ENCODE data around the gene TACC2. TPM values are rescaled to one million over a fixed set of nuclear protein-coding genes. Genes with fewer than 3 reads are reported as not detected.
A peak's percentile ranks its signal among the peaks of the same experiment; 100 is the strongest.
"Not testable (repeated sequence)": the region's sequence is repeated elsewhere in the genome, so short reads cannot be mapped to it uniquely, and the experiment has no call there.

Gene TACC2, protein sequence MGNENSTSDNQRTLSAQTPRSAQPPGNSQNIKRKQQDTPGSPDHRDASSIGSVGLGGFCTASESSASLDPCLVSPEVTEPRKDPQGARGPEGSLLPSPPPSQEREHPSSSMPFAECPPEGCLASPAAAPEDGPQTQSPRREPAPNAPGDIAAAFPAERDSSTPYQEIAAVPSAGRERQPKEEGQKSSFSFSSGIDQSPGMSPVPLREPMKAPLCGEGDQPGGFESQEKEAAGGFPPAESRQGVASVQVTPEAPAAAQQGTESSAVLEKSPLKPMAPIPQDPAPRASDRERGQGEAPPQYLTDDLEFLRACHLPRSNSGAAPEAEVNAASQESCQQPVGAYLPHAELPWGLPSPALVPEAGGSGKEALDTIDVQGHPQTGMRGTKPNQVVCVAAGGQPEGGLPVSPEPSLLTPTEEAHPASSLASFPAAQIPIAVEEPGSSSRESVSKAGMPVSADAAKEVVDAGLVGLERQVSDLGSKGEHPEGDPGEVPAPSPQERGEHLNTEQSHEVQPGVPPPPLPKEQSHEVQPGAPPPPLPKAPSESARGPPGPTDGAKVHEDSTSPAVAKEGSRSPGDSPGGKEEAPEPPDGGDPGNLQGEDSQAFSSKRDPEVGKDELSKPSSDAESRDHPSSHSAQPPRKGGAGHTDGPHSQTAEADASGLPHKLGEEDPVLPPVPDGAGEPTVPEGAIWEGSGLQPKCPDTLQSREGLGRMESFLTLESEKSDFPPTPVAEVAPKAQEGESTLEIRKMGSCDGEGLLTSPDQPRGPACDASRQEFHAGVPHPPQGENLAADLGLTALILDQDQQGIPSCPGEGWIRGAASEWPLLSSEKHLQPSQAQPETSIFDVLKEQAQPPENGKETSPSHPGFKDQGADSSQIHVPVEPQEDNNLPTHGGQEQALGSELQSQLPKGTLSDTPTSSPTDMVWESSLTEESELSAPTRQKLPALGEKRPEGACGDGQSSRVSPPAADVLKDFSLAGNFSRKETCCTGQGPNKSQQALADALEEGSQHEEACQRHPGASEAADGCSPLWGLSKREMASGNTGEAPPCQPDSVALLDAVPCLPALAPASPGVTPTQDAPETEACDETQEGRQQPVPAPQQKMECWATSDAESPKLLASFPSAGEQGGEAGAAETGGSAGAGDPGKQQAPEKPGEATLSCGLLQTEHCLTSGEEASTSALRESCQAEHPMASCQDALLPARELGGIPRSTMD (N-terminal part only)
- 10 to 100 TPM; 15.5 to 32.4 (median 24.3) TPM for polyA plus RNA-seq (ENCODE audit: insufficient read depth in 1 of 5, insufficient read length in 5 of 5, low replicate concordance in 1 of 5)
- long read RNA-seq, donor 1, partial matches to known transcripts = 10 of 13 reads
- long read RNA-seq, donor 1, other reads (novel, unspliced or antisense) = 0 of 13 reads
- long read RNA-seq, donor 2 = 0 reads
- long read RNA-seq, donor 3, partial matches to known transcripts = 5 of 5 reads
- long read RNA-seq, donor 3, other reads (novel, unspliced or antisense) = 0 of 5 reads
- long read RNA-seq, donor 4, partial matches to known transcripts = 0 of 1 reads
- long read RNA-seq, donor 4, other reads (novel, unspliced or antisense) = 0 of 1 reads
- long read RNA-seq, donor 5, partial matches to known transcripts = 0 of 1 reads
- long read RNA-seq, donor 5, other reads (novel, unspliced or antisense) = 0 of 1 reads
- long read RNA-seq, donor 6, partial matches to known transcripts = 8 of 11 reads
- long read RNA-seq, donor 6, other reads (novel, unspliced or antisense) = 0 of 11 reads
- long read RNA-seq, donor 7, partial matches to known transcripts = 0 of 2 reads
- long read RNA-seq, donor 7, other reads (novel, unspliced or antisense) = 0 of 2 reads
- long read RNA-seq, donor 8 = 0 reads

DNA sequence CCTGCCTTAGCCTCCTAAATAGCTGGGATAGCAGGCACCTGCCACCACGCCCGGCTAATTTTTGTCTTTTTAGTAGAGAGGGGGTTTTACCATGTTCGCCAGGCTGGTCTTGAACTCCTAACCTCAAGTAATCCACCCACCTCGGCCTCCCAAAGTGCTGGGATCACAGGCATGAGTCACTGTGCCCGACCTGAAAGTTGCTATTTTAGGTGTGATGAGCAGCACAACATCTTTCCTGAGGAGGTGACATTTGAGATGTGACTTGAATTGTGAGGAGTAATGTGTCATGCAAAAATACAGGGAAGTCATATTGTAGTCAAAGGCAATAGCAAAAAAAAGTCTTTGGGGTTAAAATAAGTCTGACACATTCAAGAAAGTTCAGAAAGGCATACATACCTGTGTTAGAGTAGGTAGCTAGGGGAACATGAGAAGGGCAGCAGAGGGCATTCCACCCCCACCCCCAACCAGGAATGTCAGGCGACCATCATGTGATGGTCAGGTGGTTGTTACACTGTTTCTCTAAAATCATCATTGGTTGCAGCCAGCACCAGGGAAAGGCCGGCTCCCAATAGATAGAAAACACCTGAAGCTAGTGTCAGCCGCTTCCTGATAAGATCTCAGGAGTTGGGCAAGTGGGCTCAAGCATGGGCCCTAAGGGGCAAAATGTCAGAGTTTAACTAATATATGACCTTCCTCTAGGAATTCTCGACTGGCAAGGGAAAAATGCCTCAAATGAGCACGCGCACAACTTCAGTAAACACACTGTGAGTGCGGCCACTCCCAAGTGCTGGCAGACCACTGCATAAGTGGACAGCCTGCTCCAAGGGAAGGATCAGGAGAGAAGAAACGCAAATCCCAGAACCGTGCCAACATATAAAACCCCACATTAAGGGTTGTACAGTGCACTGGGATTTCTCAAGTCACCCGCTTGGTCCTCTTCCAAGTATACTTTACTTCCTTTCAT is at the start of gene TACC2:
TSS of gene TACC2 (plus strand) at position 803 of the 964 bp plus-strand sequence. CDS start 32,819 bp downstream, outside the sequence.
- DNase-seq = no peak

DNA sequence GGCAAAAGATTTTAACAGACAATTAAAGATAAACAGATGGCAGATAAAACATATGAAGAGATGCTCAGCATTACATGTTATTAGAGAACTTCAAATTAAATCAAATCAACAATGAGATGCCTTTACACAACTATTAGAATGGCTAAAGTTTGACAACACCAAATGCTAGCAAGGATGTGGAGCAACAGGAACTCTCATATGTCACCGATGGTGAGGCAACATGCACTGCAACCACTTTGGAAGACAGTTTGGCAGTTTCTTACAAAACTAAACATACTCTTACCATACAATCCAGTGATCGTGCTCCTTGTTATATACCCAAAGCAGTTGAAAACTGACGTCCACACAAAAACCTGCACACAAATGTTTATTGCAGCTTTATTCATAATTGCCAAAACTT is 47.4 kb upstream of the TACC2 start:
- DNase-seq = no peak

DNA sequence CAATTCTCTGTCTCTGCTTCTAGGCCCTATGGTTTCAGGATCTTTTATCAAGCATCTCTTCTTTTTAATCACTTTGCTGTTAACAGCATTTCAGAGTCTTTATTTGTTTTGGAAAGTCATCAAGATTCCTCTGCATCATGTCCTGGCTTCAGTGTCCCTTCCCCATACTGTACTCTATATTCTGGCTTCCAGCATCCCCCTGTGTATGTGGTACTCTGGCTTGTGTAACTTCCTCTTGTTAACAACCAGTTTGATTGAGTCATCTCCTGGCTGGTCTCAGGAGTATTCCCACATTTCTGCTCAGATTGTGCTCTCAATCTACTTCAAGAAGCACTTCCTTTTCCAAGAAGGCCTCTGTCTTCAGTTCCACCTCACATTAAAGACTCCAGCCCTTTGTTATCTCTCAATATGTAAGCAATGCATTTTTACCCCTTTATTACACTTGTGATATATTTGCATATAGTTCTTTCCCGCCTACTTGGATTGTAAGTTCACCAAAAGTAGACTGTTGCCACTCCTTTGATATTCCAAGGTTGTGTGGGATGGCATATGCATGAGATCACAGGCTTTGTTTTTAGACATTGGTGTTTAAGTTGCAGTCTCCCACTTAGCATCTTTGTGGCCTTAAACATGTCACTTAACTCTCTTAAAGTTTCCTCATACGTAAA is 46.1 kb upstream of the TACC2 start:
- no peak for DNase-seq

DNA sequence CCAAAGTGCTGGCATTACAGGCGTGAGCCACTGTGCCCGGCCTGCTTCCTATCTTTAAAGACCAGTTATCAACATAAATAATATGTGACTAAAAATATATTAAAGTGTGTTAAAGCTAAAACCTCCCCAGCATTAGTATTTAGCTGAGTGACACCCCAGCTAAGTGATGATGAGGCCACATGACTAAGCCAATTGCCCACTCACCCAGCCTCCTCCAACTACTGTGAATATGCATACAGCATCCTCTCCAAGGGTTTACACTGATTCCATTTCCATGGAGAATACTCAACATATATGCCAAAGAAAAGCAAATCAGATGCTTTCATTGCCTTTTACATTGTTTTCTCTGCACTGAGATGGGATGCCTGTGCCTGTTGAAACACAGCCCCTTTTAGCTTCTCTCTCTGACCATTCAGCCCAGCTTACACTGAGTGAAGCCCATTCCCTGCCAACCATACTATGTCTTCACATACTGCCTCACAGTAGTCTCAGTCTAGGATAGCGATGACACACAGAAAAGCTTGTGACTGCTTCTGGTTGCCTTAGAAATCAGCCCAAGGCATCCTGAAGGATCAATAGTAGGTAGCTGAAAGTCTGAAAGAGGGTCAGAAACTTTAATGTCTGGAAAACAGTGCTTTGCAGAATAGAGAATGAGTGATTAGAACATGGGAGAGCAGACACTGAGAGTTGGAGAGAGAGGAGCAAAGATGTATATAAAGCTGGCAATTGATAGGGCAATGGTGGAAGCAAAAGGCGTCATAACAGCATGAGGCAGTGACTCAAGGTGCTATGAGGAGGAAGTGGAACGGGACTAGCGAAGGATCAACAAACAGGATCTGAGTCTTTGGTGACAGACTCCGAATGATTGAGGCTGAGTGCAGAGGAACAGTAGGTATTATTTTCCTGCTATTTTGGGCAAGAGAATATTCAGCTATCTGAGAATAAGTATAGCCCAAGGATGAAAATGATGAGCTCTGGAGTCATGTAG is 41.3 kb upstream of the TACC2 start:
- no peak for DNase-seq

DNA sequence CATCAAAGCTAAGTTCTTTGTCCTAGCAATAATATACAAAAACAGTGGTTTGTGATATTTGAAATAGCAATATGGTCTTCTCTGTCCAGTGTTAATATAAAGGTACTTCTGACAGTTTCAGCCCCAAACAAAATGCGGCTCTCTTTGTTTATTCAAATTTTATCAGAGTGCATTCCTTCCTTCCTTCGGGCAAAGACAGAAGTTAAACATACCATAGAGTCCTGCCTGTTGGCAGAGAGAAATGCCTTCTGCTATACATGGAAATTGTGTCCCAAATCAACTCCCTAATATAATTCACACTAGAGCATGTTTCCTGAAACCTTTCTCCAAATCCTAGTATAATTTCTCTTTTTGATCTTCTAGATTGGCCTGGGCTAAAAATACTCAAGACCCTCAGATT is 39.9 kb upstream of the TACC2 start:
- no peak for DNase-seq

DNA sequence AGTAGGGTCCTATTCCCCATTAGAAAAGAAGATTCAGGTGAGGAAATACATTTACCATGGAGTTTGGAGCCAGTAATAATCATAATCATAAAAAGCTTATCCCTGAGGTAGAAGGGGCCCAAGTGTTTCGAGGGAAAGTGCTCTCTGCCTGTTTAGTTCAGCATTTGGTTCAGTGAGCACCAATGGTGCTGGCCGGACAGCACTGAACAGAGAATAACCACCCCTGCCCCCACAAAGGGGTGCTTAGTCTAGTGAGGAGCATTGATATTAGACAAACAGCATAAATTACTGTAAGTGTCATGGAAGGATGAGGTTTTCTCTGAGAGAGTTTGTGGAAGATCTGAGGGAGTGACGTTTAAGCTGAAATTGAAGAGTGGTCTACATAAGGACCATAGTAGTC is 39.5 kb upstream of the TACC2 start:
- no peak for DNase-seq

DNA sequence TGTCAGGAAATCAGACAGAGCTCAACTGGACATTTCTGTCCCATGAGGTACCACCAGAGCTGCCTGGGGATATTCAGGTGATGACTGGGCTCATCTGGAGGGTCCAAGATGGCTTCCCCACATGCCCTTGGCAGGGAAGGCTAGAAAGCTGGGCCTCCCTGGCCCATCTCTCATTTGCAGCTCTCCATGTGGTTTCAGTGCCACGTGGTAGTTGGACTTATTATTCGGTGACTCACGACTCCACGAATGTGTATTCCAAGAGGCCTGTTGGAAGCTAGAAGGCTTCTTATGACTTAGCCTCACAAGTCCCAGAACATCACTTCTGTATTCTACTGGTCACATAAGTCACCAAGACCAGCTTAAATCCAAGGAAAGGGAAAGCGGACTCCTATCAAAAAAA is 36.7 kb upstream of the TACC2 start:
- no peak for DNase-seq

DNA sequence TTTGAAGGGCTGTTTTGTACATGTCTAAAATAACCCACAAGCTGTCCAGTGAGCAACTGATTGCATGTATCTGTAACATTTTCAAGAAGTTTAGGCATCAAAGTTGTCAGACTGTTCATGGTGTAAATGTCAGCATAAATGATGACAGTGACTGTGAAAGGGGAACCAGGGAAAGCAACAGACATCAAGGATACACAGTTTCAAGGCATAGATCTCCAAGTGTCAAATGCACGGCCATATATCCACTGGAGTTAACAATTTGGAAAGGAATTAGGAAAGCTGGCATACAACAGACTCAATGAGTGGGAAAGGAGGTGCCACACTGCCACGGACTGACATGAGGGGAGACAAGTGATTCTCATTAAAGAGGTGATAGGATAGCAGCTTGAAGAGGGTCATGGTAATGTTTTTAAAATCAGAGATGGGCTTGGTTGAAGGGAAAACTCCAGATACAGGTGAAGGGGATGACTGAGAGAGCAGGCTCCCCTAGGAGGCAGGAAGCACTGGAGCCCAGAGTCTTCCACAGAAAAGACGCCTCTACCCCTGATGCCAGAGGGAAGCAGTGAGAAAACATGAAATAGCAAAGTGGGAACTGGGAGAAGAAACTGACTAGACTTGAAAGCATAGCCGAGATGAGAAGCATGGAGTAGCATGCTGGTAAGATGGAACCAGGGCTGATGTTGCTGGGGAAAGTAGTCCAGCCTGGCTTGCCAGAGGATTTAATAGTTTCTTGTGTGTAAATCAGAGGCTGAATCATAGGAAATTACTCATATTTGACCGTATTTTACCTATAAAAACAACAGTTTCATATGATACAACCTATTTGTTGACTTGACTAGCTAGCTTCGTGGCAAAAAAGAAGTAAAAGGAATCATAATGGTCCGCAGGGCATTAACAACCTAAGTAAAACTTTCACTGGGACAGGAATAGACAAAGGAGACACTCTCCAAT is 32.6 kb upstream of the TACC2 start:
- DNase-seq = no peak

DNA sequence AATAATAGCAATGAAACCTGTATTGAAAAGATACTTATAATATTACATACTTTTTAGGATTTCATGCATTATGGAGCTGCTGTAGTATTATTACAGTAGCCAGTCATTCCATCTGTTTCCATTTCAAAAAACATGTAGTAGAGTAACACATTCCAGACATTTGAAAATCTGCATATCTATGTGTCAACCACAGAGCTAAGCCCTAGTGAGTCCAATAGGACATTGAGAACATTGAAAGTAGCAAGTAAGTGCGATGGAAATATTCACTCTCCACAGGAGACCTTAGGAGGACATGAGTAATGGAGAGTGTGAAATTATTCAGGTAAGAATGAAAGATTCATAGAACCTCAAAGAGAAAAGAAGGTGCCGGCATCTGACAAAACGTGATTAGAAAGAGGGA is 29.3 kb upstream of the TACC2 start:
- DNase-seq = no peak

DNA sequence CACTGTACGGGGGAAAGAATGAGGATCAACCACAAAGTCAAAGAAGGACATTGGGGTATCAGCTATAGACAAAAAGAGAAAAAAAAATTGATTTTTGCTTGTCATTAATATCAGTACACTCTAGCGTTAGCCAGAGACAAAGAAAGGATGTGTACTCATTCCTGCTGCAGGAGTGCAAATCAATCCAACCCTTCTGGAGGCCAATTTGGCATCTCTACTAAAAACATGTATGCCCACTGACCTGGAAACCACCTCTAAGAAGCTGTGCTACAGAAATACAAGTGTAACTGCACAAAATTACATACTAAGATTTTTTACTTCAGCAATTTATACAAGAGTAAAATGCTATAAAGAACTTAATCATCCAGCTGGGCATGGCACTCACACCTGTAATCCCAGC is 27.5 kb upstream of the TACC2 start:
- no peak for DNase-seq

DNA sequence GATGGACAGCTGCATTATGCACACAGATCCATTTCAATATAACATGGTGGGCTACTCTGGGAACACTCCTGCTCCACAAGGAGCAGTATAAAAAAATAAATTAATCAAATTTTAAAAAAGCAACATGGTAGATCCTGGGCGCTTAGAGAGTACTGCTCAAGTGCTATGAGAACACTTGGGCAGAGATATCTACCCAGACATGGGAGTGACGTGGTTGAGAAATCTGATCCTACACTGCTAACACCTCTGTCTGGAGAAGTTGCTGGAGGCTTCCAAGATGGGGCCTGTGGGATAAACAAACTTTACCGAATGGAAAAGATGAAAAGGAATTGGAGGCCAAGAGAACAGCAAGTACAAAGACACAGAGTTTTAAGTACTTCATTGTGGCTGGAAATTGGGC is 23.0 kb upstream of the TACC2 start:
- no peak for DNase-seq

DNA sequence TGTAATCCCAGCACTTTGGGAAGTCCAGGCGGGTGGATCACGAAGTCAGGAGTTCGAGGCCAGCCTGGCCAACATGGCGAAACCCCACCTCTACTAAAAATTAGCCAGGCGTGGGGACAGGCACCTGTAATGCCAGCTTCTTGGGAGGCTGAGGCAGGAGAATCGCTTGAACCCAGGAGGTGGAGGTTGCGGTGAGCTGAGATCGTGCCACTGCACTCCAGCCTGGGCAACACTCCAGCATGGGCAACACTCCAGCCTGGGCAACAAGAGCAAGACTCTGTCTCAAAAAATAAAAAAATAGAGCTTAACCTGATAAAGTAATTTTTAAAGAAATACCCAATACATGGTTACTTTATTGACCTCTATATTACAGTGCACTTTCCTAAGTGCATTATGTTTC is 19.9 kb upstream of the TACC2 start:
- not testable (repeated sequence) for DNase-seq

DNA sequence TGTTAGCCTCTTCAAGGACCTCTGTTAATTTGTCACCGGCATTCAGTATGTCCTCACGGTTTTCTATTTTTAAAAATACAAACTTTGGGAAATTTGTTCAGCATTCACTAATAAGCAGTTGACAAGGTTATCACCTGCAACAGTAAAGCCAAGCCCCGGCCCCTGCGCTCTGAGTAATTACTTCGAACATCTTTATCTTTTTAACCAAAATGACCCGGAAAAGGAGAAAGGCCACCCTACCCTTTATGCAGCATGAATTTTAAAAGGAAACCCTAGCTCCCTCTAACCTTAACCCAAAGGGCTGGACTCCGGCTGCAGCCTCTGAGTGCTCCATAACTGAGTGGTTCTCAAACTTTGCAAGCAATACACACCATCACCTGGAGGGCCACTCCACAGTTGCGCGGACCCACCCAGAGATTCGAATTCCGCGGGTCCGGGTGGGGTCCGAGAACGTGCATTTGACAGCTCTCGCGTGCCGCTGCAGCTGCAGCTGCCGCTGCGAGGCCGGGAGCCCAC is 14.9 kb upstream of the TACC2 start:
- no peak for DNase-seq

DNA sequence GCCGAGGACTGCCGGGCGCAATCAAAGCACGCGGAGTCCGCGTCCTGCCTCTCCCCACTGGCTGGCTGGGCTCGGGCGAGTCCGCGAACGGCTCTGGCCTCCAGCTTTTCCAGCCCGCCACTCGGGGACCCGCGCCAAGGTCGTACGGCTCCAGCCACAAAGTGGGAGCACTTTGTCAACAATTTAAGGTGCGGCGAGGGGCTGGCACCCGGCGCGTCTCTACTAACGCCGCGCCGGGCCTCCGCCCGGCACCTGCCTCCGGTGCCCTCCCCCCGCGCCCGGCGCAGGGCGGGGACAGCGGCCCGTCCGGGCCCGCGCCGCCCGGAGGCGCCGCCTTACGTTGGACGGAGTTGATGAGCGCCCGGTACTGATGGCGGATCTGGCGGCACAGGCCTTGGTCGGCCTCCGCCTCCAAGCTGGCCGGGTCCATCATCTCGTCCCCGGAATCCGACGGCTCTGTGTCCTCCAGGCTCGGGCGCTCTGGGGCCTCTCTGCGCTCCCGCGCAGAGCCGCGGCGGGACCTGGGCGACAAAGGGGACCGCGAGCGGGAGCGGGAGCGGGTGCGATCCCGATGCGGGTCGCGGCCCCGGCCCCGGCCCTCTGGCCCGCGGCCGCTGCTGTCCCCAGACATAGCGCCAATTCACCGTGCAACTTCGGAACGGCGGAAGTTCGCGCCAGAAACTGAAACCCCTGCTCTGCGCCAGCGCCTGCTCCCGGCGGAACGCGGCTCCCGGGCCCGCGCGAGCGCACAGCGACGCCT is 14.2 kb upstream of the TACC2 start, which contains the start of gene NSMCE4A:
TSS of gene NSMCE4A (minus strand) at position 683 of the 760 bp plus-strand sequence. CDS start at position 631, 52 bp downstream.
- peak; percentile 76 for DNase-seq
